Measurements from ENCODE around the gene JCAD. TPM values are rescaled to one million over a fixed set of nuclear protein-coding genes. Genes with fewer than 3 reads are reported as not detected.

Gene JCAD
- total RNA-seq, 1 experiment from 2014 or later: 36.7 TPM

DNA sequence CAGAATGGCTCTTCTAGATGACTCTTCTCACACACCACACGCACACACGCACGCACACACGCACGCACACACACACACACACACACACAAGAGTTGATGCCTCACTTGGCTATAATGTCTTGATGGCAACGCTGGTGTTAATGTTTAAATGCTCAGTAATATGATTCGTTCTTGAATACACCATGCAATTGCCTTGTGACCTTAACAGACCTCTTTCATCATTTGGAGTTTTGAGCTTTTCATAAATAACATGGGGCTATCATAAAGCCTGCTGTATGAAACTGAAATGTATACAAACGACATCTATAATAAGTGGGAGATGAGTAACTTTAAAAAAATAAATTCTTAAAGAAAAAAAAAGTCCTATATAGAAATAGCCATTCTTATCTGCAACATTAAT, 8.2 kb downstream of the JCAD start:
- ChIA-PET CTCF (no interaction called here), POLR2A (ENCODE audit: unreplicated experiment) (no interaction called here)
- no peak for DNase-seq
- Histone ChIP-seq H3K79me2 (ENCODE audit: low read depth) (peaks cover 18% of the 10 kb centered on the region), H3K27ac (no peak overlapping the region), H2AFZ (no peak overlapping the region), H3K27me3 (ENCODE audit: insufficient read depth, low read depth) (no peaks in the 10 kb centered on the region), H4K20me1 (ENCODE audit: insufficient read depth) (no peaks in the 10 kb centered on the region), H3K4me2 (no peak overlapping the region), H3K9me2 (ENCODE audit: insufficient read depth) (no peaks in the 10 kb centered on the region), H3K4me3 (no peak overlapping the region), H3K9me3 (ENCODE audit: insufficient read depth, low read depth) (no peaks in the 10 kb centered on the region), H3K36me3 (ENCODE audit: low read depth) (no peaks in the 10 kb centered on the region), H3K4me1 (replicated peaks; ENCODE audit: insufficient read depth) (peaks cover 9% of the 10 kb centered on the region), H3F3A (ENCODE audit: insufficient read depth, low read depth) (no peaks in the 10 kb centered on the region)
- BruUV-seq (replicated peaks): no TSS peak
- no peak for TF ChIP-seq EZH2 (IDR thresholded peaks at IDR 0.05; ENCODE audit: low read depth)
- TF ChIP-seq CTCF (conservative IDR thresholded peaks at IDR 0.05): no peak
- intact Hi-C loops (cut with micrococcal nuclease; ENCODE audit: unreplicated experiment): loop anchor here (10.0 kb wide), 1 partner anchor 174 kb away; no protein-coding TSS in a partner anchor

GRCh38 chr10:30050411-30050810, 9.0 kb downstream of the JCAD start:
- POLR2A ChIA-PET (ENCODE audit: unreplicated experiment): no interaction called here
- H3K27ac ChIP-seq: no peak overlapping the region
- no peak for DNase-seq
- no peaks in the 10 kb centered on the region for H3K27me3 ChIP-seq (ENCODE audit: insufficient read depth, low read depth)
- no peaks in the 10 kb centered on the region for H3K36me3 ChIP-seq (ENCODE audit: low read depth)
- H3K4me3 ChIP-seq: no peak overlapping the region
- H3K79me2 ChIP-seq (ENCODE audit: low read depth): peaks cover 10% of the 10 kb centered on the region
- no peaks in the 10 kb centered on the region for H3F3A ChIP-seq (ENCODE audit: insufficient read depth, low read depth)
- H3K4me2 ChIP-seq: no peak overlapping the region
- H2AFZ ChIP-seq: no peak overlapping the region
- CTCF ChIA-PET: no interaction called here
- H4K20me1 ChIP-seq (ENCODE audit: insufficient read depth): no peaks in the 10 kb centered on the region
- H3K4me1 ChIP-seq (replicated peaks; ENCODE audit: insufficient read depth): 0 out of 2 replicates have a peak, but pooled peaks cover under 1% of the 10 kb centered on the region
- no peak for TF ChIP-seq EZH2 (IDR thresholded peaks at IDR 0.05; ENCODE audit: low read depth)
- TF ChIP-seq CTCF (conservative IDR thresholded peaks at IDR 0.05): no peak
- H3K9me2 ChIP-seq (ENCODE audit: insufficient read depth): no peaks in the 10 kb centered on the region
- H3K9me3 ChIP-seq (ENCODE audit: insufficient read depth, low read depth): no peaks in the 10 kb centered on the region
- intact Hi-C loops (cut with micrococcal nuclease; ENCODE audit: unreplicated experiment): loop anchor here (10.0 kb wide), 1 partner anchor 174 kb away; no protein-coding TSS in a partner anchor
- no TSS peak for BruUV-seq (replicated peaks)

- Histone ChIP-seq H3K4me1 (replicated peaks; ENCODE audit: insufficient read depth) (no peaks in the 10 kb centered on the region), H3K4me3 (no peak overlapping the region), H3K4me2 (no peak overlapping the region), H3K79me2 (ENCODE audit: low read depth) (peaks cover 3% of the 10 kb centered on the region; the same call in 1 of the 2 replicates), H4K20me1 (ENCODE audit: insufficient read depth) (no peaks in the 10 kb centered on the region), H3K9me2 (ENCODE audit: insufficient read depth) (no peaks in the 10 kb centered on the region), H3K36me3 (ENCODE audit: low read depth) (no peaks in the 10 kb centered on the region), H3K9me3 (ENCODE audit: insufficient read depth, low read depth) (no peaks in the 10 kb centered on the region), H3K27me3 (ENCODE audit: insufficient read depth, low read depth) (no peaks in the 10 kb centered on the region), H2AFZ (no peak overlapping the region), H3F3A (ENCODE audit: insufficient read depth, low read depth) (no peaks in the 10 kb centered on the region), H3K27ac (no peak overlapping the region)
- intact Hi-C loops (cut with micrococcal nuclease; ENCODE audit: unreplicated experiment): no loop called here
- no peak for DNase-seq
- TF ChIP-seq CTCF (conservative IDR thresholded peaks at IDR 0.05) (no peak), EZH2 (IDR thresholded peaks at IDR 0.05; ENCODE audit: low read depth) (no peak)
- ChIA-PET POLR2A (ENCODE audit: unreplicated experiment) (no interaction called here), CTCF (no interaction called here)
- no TSS peak for BruUV-seq (replicated peaks)
These were observed 10.4 kb downstream of the JCAD start for GRCh38 chr10:30048768-30049517.

Data from PC-9 (cell line).